ENCODE measurements around the gene CARD10. TPM values are rescaled to one million over a fixed set of nuclear protein-coding genes. Genes with fewer than 3 reads are reported as not detected.
A peak's percentile ranks its signal among the peaks of the same experiment; 100 is the strongest.

The CARD10 gene
- total RNA-seq, 1 donor from 2014 or later: 64.0 TPM

DNA sequence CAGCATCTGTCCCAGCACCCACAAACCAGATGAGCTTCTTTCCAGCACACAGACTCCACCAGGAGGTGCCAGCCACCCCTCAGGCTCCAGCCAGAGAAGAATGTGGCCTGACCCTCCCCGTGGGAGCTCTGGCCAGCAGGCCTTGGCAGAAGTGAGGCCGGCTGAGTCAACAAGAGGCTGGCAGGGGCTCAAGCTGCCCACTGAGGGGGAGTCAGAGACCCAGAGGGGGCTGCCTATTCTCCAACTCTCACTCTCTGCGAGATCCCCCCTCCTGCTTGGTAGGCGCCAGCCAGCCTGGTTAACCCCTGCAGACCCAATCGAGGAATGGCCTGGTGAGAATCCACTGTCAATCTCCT, 30.5 kb upstream of the CARD10 start:
- TF ChIP-seq CTCF (IDR thresholded peaks at IDR 0.05; ENCODE audit: insufficient read depth, low read length, poor library complexity, severe bottlenecking): peak; percentile 68
- no peak for DNase-seq (ENCODE audit: low read depth)
- Histone ChIP-seq H3K4me3 (ENCODE audit: low read depth, low read length) (no peak overlapping the region), H3K36me3 (ENCODE audit: control insufficient read depth, insufficient read depth, low read length) (no peaks in the 10 kb centered on the region), H3K27me3 (ENCODE audit: control insufficient read depth, insufficient read depth, low read length) (no peaks in the 10 kb centered on the region)

- Histone ChIP-seq H3K27me3 (ENCODE audit: control insufficient read depth, insufficient read depth, low read length) (no peaks in the 10 kb centered on the region), H3K4me3 (ENCODE audit: low read depth, low read length) (no peak overlapping the region), H3K36me3 (ENCODE audit: control insufficient read depth, insufficient read depth, low read length) (no peaks in the 10 kb centered on the region)
- TF ChIP-seq CTCF (IDR thresholded peaks at IDR 0.05; ENCODE audit: insufficient read depth, low read length, poor library complexity, severe bottlenecking): no peak
- DNase-seq (ENCODE audit: low read depth): no peak
Measured at GRCh38 chr22:37547251-37547741, 28.1 kb upstream of the CARD10 start.

- TF ChIP-seq CTCF (IDR thresholded peaks at IDR 0.05; ENCODE audit: insufficient read depth, low read length, poor library complexity, severe bottlenecking): no peak
Measured at GRCh38 chr22:37546437-37547250, 27.4 kb upstream of the CARD10 start.

GRCh38 chr22:37545703-37546436, 26.7 kb upstream of the CARD10 start:
- peak overlapping the region; percentile 10 for H3K4me3 ChIP-seq (ENCODE audit: low read depth, low read length)
- DNase-seq (ENCODE audit: low read depth): no peak

More at GRCh38 chr22:37546437-37547250, 27.4 kb upstream of the CARD10 start:
- H3K36me3 ChIP-seq (ENCODE audit: control insufficient read depth, insufficient read depth, low read length): no peaks in the 10 kb centered on the region
- no peaks in the 10 kb centered on the region for H3K27me3 ChIP-seq (ENCODE audit: control insufficient read depth, insufficient read depth, low read length)
- no peak for DNase-seq (ENCODE audit: low read depth)
- H3K4me3 ChIP-seq (ENCODE audit: low read depth, low read length): no peak overlapping the region

GRCh38 chr22:37544955-37545702, 25.9 kb upstream of the CARD10 start:
- H3K4me3 ChIP-seq (ENCODE audit: low read depth, low read length): no peak overlapping the region
- DNase-seq (ENCODE audit: low read depth): no peak
- no peaks in the 10 kb centered on the region for H3K36me3 ChIP-seq (ENCODE audit: control insufficient read depth, insufficient read depth, low read length)
- no peaks in the 10 kb centered on the region for H3K27me3 ChIP-seq (ENCODE audit: control insufficient read depth, insufficient read depth, low read length)
- TF ChIP-seq CTCF (IDR thresholded peaks at IDR 0.05; ENCODE audit: insufficient read depth, low read length, poor library complexity, severe bottlenecking): peak; percentile 86

More at GRCh38 chr22:37545703-37546436, 26.7 kb upstream of the CARD10 start:
- Histone ChIP-seq H3K27me3 (ENCODE audit: control insufficient read depth, insufficient read depth, low read length) (no peaks in the 10 kb centered on the region), H3K36me3 (ENCODE audit: control insufficient read depth, insufficient read depth, low read length) (no peaks in the 10 kb centered on the region)
- TF ChIP-seq CTCF (IDR thresholded peaks at IDR 0.05; ENCODE audit: insufficient read depth, low read length, poor library complexity, severe bottlenecking): no peak
